Regular cardiac myocyte (primary cell): ENCODE results near the gene MTX2. TPM values are rescaled to one million over a fixed set of nuclear protein-coding genes. Genes with fewer than 3 reads are reported as not detected.

Experiments used
- total RNA-seq: library from RNA; depleted of rRNA; stranded (reverse); fragments of >200 nt; gene quantifications from 2 replicates; pipeline ENCODE4 v1.2.3, GENCODE V29; 2014

MTX2 gene
- total RNA-seq = 24.8 and 33.0 TPM in 2 replicates

GRCh38 chr2:176269319-176270099 lies at the start of gene MTX2:
MTX2 (plus strand) TSS chr2:176269442; CDS start chr2:176269630, 188 bp downstream.

Other genes starting within 250 kb of the MTX2 start
- gene EVX2, start 185.5 kb upstream of the MTX2 start, total RNA-seq = not detected in 2 replicates
- not detected in 2 replicates for gene HOXD13, start 176.7 kb upstream of the MTX2 start, total RNA-seq
- not detected in 2 replicates for gene HOXD12, start 169.6 kb upstream of the MTX2 start, total RNA-seq
- under 0.01 and 0.28 TPM in 2 replicates for gene HOXD11, start 162.2 kb upstream of the MTX2 start, total RNA-seq
- gene HOXD10, start 152.7 kb upstream of the MTX2 start, total RNA-seq = under 0.01 and 0.19 TPM in 2 replicates
- gene HOXD9, start 146.7 kb upstream of the MTX2 start, total RNA-seq = under 0.01 TPM in 1 of 2 replicates, not detected in the other
- gene HOXD8, start 139.7 kb upstream of the MTX2 start, total RNA-seq = 0.38 and 0.85 TPM in 2 replicates
- 0.56 TPM in 1 of 2 replicates, not detected in the other for gene HOXD4, start 117.9 kb upstream of the MTX2 start, total RNA-seq
- 0.28 TPM in 1 of 2 replicates, not detected in the other for gene HOXD3, start 112.1 kb upstream of the MTX2 start, total RNA-seq
- under 0.01 TPM in 1 of 2 replicates, not detected in the other for gene HOXD1, start 80.8 kb upstream of the MTX2 start, total RNA-seq